ENCODE results near the gene LRRTM4.

- TF ChIP-seq POLR2A (IDR thresholded peaks at IDR 0.05): no peak
- TF ChIP-seq CTCF (IDR thresholded peaks at IDR 0.05): no peak
- TF ChIP-seq POLR2AphosphoS5 (IDR thresholded peaks at IDR 0.05): no peak
- TF ChIP-seq EP300 (IDR thresholded peaks at IDR 0.05; ENCODE audit: low read depth): no peak
Measured at GRCh38 chr2:76985387-76986136, 536.6 kb downstream of the LRRTM4 start.

All from transverse colon (tissue), 4 donors.